Stimulated activated CD4-positive, alpha-beta T cell treated with anti-CD3 and anti-CD28 coated beads, Interleukin-1b, Interleukin-23, amount 100 ng/mL, for 4 hours (primary cell): ENCODE measurements around the gene PAMR1.

ENCODE experiments used
- DNase-seq, 2 donors: peaks; one replicate each; pipeline ENCODE4 v3.0.0-alpha.2; 2020; ENCODE audit warnings: low read depth in 2 of 2

PAMR1 gene

GRCh38 chr11:35500744-35501143 is 24.7 kb downstream of the PAMR1 start:
- DNase-seq = no peak

- no peak for DNase-seq
These were observed 29.0 kb downstream of the PAMR1 start for GRCh38 chr11:35496416-35496815.

- no peak for DNase-seq
These were observed 30.4 kb downstream of the PAMR1 start for GRCh38 chr11:35494957-35495490.

GRCh38 chr11:35491231-35491871 is 34.1 kb downstream of the PAMR1 start:
- no peak for DNase-seq

- no peak for DNase-seq
These were observed 37.3 kb downstream of the PAMR1 start for GRCh38 chr11:35488117-35488516.

GRCh38 chr11:35487532-35488078 is 37.8 kb downstream of the PAMR1 start:
- DNase-seq = no peak

- DNase-seq = no peak
These were observed 38.5 kb downstream of the PAMR1 start for GRCh38 chr11:35486934-35487333.

- no peak for DNase-seq
These were observed 39.0 kb downstream of the PAMR1 start for GRCh38 chr11:35486446-35486845.

- peak; percentile 67 to 71 for DNase-seq
These were observed 39.6 kb downstream of the PAMR1 start for GRCh38 chr11:35485656-35486322.

- DNase-seq = no peak
These were observed 41.0 kb downstream of the PAMR1 start for GRCh38 chr11:35484435-35484834.

GRCh38 chr11:35483131-35483820 is 42.1 kb downstream of the PAMR1 start:
- DNase-seq = no peak

- no peak for DNase-seq
These were observed 45.7 kb downstream of the PAMR1 start for GRCh38 chr11:35479731-35480130.

GRCh38 chr11:35478471-35479091 is 46.8 kb downstream of the PAMR1 start:
- no peak for DNase-seq

GRCh38 chr11:35477901-35478300 is 47.5 kb downstream of the PAMR1 start:
- DNase-seq = no peak

- DNase-seq = no peak
These were observed 50.7 kb downstream of the PAMR1 start for GRCh38 chr11:35474688-35475087.

- no peak for DNase-seq
These were observed 51.5 kb downstream of the PAMR1 start for GRCh38 chr11:35473795-35474374.

- no peak for DNase-seq
These were observed 54.8 kb downstream of the PAMR1 start for GRCh38 chr11:35470616-35471015.

- DNase-seq = no peak
These were observed 59.4 kb downstream of the PAMR1 start for GRCh38 chr11:35466058-35466457.

GRCh38 chr11:35464308-35464707 is 61.1 kb downstream of the PAMR1 start:
- DNase-seq = no peak

GRCh38 chr11:35463331-35463751 is 62.1 kb downstream of the PAMR1 start:
- no peak for DNase-seq

GRCh38 chr11:35461917-35462538 is 63.4 kb downstream of the PAMR1 start:
- no peak for DNase-seq
